Lower leg skin (tissue), 4 donors: Measurements from ENCODE around the gene YTHDF1. TPM values are rescaled to one million over a fixed set of nuclear protein-coding genes. Genes with fewer than 3 reads are reported as not detected.

ENCODE experiments used
- DNase-seq, 2 donors: peaks; one replicate each; pipeline ENCODE4 v3.0.0-alpha.2; 2019; ENCODE audit warnings: low spot score in 2 of 2
- H3K4me3 ChIP-seq: fragments of 200-600 bp; sonication (generic); 2 replicates; pipeline ENCODE4 v1.5.1; 2017; ENCODE audit warnings: mild to moderate bottlenecking, low read depth; ENCODE audit not compliant: poor library complexity, severe bottlenecking
- POLR2A ChIP-seq, 2 donors: fragments of 450-650 bp; IDR thresholded peaks; one replicate each; pipeline ENCODE4 v1.6.1; 2016 to 2017; ENCODE audit warnings: antibody characterized with exemption in 2 of 2, mild to moderate bottlenecking in 1 of 2, moderate library complexity in 1 of 2
- whole genome bisulfite sequencing, 2 donors: methylation state at CpG; one replicate each; pipeline ENCODE4 v1.1.5; 2018; 5-methylcytosine and 5-hydroxymethylcytosine counted together
- intact Hi-C: fragments of 100-400 bp; cut with DNase I; formaldehyde crosslinking; loops from one replicate; pipeline ENCODE4 v1.15.0; 2023; ENCODE audit warnings: low total_unique reads
- total RNA-seq, 4 donors: library from RNA; depleted of rRNA; stranded (reverse); fragments of >200 nt; gene quantifications; one replicate each; pipeline ENCODE4 v1.1.0, GENCODE V29; 2016
- TF ChIP-seq, protein P1 (sequence below), 3 donors: fragments of 450-650 bp; IDR thresholded peaks; one replicate each; pipeline ENCODE4 v1.5.1; 2016; ENCODE audit warnings: antibody characterized with exemption in 3 of 3, mild to moderate bottlenecking in 3 of 3, moderate library complexity in 2 of 3

The YTHDF1 gene
- total RNA-seq, 4 donors from 2014 or later = 28.1 to 32.2 (median 30.6) TPM

DNA sequence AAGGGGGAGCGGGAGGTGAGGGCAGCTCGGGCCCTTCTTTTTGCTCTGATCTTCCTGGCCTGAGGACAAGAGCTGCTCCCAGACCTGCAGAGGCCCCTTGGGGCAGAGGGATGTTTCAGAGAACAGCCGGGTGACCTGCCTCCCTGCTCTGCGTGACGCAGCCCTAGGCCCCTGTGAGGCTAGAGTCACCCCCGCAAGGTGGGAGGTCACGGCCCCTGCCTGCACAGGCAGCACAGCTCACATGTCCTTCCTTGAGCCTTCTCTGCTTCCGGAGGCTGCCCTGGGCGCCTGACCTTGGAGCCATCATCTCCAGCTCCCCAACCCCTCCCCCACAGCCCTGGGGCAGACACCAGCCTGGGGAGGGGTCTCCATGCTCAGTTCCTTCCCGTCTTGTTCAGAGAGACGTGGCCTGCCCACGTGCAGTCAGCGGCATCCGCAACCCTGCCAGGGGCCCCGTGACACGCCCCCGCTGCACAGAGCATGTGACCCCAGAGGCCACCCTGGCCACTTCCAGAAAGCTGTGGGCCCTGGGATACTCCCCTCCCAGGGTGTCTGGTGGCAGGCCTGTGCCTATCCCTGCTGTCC is 19.6 kb upstream of the YTHDF1 start, which contains the start of gene BIRC7:
TSS of gene BIRC7 (plus strand) at position 507 of the 585 bp plus-strand sequence. CDS start 192 bp downstream, outside the sequence.
- no peak within 1 kb of the TSS for H3K4me3 ChIP-seq
- no peak for TF ChIP-seq POLR2A (IDR thresholded peaks at IDR 0.05)
- TF ChIP-seq, protein P1, sequence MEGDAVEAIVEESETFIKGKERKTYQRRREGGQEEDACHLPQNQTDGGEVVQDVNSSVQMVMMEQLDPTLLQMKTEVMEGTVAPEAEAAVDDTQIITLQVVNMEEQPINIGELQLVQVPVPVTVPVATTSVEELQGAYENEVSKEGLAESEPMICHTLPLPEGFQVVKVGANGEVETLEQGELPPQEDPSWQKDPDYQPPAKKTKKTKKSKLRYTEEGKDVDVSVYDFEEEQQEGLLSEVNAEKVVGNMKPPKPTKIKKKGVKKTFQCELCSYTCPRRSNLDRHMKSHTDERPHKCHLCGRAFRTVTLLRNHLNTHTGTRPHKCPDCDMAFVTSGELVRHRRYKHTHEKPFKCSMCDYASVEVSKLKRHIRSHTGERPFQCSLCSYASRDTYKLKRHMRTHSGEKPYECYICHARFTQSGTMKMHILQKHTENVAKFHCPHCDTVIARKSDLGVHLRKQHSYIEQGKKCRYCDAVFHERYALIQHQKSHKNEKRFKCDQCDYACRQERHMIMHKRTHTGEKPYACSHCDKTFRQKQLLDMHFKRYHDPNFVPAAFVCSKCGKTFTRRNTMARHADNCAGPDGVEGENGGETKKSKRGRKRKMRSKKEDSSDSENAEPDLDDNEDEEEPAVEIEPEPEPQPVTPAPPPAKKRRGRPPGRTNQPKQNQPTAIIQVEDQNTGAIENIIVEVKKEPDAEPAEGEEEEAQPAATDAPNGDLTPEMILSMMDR (IDR thresholded peaks at IDR 0.05) = no peak
- WGBS, 2 donors = 39 to 40% methylated on average over 16 to 17 of the region's 17 CpGs
- intact Hi-C loops = no loop called here
- no peak for DNase-seq

DNA sequence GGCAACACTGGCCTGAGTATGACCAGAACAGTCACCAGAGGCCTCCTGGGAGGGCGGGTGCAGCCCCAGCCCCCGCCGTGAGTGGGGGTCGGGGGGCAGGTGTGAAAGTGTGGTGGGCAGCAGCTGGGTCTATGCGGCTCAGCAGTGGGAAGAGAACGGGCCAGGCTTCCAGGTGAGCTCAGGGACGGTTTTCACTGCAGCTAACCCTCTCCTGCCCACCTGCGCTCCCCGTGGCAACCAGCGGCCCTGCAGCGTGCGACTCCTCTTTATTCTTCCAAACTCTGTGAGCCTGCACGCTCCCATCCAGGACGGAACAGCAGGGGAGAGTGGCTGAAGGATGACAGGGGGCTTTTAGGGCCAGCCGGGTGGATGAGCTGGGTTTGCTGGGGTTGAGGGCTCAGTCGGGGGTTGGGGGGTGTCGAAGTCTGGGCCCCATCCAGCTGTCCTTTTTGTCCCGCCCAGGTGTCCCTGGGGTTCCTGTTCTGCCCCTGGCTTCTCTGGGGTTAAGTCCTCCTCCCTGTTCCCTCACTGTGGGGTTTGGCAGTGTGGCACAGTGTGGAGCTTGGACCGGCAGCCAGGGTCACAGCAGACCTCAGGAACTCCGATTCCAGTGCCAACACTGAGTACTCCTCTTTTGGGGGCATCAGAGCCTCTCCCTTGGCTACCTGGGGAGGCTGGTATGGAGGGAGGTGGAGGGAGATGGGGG is 18.9 kb upstream of the YTHDF1 start:
- H3K4me3 ChIP-seq = no peak overlapping the region
- intact Hi-C loops = no loop called here
- 19 to 21% methylated on average over 19 of the region's 20 CpGs for WGBS, 2 donors
- DNase-seq = no peak
- TF ChIP-seq, protein P1 (IDR thresholded peaks at IDR 0.05) = no peak
- TF ChIP-seq POLR2A (IDR thresholded peaks at IDR 0.05) = no peak

DNA sequence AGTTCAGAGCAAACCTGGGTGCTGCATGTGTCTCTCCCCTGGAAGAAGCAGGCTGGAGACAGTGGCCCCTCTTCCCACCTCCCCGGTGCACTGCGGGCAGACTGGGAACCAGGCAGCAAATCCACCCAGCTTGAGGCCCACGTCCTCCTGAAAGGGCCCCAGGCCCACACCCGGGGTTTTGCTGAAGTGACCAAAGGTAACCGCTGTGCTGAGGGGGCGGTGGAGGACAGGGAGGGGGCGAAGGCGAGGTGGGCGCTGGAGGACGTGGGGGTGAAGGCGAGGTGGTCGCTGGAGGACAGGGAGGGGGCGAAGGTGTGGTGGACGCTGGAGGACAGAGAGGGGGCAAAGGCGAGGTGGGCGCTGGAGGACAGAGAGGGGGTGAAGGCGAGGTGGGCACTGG is 18.0 kb upstream of the YTHDF1 start:
- no peak overlapping the region for H3K4me3 ChIP-seq
- TF ChIP-seq, protein P1 (IDR thresholded peaks at IDR 0.05) = no peak
- no peak for TF ChIP-seq POLR2A (IDR thresholded peaks at IDR 0.05)
- 80 to 85% methylated on average over 17 of the region's 17 CpGs for WGBS, 2 donors
- DNase-seq = no peak
- intact Hi-C loops = no loop called here

DNA sequence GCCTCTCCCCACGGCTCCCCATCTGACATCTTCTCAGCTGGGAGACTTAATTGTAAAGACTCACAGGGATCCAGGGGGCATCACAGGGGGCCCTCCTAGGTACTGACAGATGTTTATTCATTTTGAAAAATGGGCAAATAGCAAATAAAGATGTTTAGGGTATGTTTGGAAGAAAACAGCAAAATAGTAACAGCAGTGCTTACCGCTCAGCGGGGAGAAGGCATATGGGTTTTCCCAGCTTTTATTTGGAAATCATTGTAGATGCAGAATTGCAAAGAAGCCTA is 17.1 kb upstream of the YTHDF1 start:
- no peak for DNase-seq
- H3K4me3 ChIP-seq = no peak overlapping the region
- TF ChIP-seq, protein P1 (IDR thresholded peaks at IDR 0.05) = no peak
- no peak for TF ChIP-seq POLR2A (IDR thresholded peaks at IDR 0.05)
- 59 to 90% methylated on average over 3 of the region's 3 CpGs for WGBS, 2 donors
- intact Hi-C loops = no loop called here

DNA sequence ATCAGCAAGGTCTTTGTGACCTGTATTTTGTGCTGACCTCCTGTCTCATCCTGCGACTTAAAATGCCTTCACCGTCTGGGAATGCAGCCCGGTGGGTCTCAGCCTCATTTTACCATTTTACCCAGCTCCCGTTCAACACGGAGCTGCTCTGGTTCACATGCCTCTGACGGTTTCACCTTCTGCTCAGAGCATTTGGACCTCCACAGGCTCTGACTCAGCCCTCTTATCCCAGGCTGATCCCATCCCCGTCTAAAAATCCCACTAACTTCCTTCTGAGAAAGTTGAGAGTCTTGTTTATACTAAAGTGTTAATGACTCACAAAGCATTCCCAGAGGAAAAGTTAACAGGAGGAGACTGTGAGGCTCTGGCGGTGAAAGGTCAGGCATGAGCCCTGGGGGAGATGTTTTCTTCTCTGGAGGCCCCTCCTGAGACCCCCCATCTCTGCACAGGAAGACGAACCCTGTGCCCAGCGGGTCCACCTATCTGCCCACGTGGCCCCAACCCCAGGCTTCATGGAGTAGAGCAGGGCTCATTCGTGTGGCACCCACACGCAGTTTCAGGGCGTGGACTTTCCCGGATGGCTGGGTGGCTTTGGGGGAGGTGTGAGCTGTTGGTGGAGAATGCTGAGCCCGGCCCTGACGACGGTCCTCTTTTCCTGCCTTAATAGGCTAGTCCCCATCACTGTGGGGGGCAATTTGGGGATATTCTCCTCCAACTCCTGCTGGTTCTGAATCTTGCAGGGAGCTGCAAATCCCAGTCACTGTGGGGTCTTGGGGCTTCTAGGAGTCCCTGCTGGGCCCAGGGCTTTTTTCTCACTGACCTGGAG is 16.5 kb upstream of the YTHDF1 start:
- TF ChIP-seq, protein P1 (IDR thresholded peaks at IDR 0.05) = no peak
- TF ChIP-seq POLR2A (IDR thresholded peaks at IDR 0.05) = no peak
- no peak for DNase-seq
- intact Hi-C loops = no loop called here
- 62% methylated on average over 17 to 18 of the region's 18 CpGs for WGBS, 2 donors
- H3K4me3 ChIP-seq = no peak overlapping the region
